GM10266 (cell line): Measurements from ENCODE around the gene IFT122.

Experiments
- DNase-seq: peaks from one replicate; pipeline ENCODE4 v3.0.0; 2012; ENCODE audit errors: extremely low spot score
- TF ChIP-seq, protein P1 (sequence below): IDR thresholded peaks from 2 replicates; pipeline ENCODE4 v1.5.1; 2012; ENCODE audit warnings: mild to moderate bottlenecking, low read depth; ENCODE audit not compliant: control insufficient read depth, insufficient read depth; ENCODE audit errors: missing control alignments

Gene IFT122

DNA sequence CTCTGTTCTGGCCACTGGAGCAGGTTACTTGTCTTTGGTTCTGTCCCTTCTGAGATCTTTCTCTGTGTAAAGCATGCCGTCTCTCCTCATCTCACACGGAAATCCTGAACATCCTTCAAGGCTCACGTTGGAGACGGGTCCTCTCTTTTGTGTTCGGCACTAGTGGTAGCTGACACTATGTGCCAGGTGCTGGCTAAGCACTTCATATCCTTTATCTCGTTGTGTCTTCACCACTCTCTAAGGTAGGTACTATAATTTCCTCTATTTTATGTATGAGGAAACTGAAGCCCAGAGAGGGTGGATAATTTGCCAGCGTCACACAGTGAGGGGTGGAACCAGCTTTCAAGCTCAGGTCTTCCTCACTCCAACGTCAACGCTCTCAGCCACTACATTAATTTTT is 1.2 kb downstream of the IFT122 start:
- no peak for DNase-seq
- TF ChIP-seq, protein P1, sequence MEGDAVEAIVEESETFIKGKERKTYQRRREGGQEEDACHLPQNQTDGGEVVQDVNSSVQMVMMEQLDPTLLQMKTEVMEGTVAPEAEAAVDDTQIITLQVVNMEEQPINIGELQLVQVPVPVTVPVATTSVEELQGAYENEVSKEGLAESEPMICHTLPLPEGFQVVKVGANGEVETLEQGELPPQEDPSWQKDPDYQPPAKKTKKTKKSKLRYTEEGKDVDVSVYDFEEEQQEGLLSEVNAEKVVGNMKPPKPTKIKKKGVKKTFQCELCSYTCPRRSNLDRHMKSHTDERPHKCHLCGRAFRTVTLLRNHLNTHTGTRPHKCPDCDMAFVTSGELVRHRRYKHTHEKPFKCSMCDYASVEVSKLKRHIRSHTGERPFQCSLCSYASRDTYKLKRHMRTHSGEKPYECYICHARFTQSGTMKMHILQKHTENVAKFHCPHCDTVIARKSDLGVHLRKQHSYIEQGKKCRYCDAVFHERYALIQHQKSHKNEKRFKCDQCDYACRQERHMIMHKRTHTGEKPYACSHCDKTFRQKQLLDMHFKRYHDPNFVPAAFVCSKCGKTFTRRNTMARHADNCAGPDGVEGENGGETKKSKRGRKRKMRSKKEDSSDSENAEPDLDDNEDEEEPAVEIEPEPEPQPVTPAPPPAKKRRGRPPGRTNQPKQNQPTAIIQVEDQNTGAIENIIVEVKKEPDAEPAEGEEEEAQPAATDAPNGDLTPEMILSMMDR = no peak

DNA sequence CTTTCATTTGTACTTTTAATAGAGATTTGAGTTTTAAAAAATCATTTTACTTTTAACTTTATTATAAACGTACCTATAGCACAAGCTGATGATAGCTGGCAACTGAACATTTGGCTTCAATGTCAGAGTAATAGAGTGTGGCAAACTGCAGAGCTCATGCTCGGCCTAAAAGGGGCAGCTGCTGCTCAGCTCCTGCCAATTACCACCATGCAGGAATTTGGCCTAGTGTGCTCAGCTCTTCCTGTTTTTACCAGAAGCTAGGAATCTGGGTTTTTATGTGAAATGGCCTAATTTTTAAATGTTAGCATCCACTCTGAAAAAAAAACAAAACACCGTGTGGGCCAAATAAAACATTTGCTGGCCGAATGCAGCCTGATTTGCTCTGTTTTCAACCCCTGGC is 1.8 kb downstream of the IFT122 start:
- TF ChIP-seq, protein P1 = no peak
- DNase-seq = no peak

DNA sequence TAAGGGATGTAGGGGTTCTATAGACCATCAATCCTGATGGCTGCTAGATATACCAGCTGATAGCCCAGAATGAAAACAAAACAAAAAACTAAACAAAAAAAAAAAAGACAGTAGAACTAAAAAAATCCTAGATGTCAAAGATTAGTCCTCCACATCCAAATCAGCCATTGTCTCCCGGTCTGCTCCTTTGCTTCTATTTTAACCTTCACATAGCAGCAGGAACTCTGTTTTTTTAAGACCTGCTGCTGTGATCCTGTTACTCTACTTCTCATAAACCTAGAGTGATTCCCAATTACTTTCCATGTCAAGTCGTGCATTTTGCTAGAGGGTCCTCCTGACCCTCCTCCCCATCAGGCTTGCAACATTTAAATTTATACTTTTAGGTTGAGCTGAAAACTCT is 2.5 kb downstream of the IFT122 start:
- no peak for DNase-seq
- TF ChIP-seq, protein P1 = no peak

DNA sequence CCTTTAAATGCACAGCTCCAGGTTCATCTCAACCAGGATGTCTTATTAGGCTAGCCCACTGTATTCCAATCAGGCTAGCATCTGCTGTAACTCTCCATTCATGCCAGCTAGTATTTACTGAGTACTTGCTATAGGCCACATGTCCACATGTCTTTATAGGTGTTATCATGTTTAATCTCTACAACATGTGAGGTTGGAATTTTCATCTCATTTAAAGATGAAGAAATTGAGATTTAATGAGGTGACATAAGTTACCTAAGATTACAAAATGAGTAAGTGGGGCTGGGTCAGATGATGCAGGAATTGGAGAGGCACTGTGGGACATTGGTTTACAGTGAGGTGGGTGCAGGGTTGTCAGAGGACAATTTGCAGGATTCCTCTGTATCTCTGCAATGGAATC is 2.9 kb downstream of the IFT122 start:
- TF ChIP-seq, protein P1 = no peak
- no peak for DNase-seq

DNA sequence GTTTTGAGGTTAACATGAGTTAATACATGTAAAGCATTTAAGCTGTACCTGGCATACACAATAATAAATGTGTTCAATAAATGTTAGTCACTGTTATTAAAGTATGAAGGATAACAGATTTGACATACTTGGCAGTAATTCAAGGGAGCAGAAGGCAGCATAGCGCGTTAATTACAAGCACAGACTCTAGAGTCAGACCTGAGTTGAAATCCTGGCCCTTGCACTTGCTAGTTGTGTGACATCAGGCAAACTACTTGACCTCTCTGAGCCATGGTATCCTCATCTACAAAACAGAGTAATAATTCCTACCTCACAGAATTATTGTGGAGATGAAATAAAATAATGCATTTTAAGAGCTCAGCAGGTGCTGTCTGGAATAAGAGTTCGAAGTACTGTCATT is 5.4 kb downstream of the IFT122 start:
- TF ChIP-seq, protein P1 = no peak
- no peak for DNase-seq

DNA sequence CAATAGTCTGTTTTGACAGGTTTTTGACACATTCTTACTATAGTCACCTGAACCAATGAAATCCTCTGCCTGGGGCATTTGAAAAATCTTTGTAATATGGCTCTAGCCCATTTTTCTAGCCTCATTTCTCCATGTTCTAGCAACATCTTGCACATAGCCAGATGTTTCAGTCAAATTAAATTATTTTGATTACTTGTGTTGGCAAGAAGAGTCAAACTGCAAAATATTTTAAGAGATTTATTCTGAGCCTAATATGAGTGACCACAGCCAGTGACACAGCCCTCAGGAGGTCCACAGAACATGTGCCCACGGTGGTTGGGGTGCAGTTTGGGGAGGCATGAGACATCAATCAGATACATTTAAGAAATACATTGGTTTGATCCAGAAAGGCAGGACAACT is 6.9 kb downstream of the IFT122 start:
- no peak for DNase-seq
- TF ChIP-seq, protein P1 = no peak

DNA sequence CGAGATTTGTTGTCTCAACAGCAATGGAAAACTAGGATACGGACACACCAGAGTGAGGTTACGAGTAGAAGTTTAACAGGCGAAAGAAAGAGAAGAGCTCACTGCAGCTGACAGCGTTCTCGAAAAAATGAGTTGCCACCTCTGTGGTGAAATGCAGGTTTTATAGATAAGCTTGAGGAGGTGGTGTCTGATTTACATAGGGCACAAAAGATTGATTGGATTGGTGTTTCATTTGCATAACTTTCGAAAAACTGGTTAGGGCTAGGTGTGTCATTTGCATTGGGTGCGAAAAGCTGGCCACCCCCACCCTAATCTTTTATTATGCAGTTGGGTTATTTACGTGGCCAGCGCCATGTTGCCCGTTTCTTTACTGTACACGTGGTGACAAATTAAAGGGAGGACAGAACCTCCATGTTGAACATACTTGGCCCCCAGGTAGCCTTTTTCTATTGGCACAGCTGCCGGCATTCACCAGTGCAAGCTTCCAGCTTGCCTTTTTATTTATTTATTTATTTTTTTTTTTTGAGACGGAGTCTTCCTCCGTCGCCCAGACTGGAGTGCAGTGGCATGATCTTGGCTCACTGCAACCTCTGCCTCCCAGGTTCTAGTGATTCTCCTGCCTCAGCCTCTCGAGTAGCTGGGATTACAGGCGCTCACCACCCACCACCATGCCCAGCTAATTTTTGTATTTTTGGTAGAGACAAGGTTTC is 8.3 kb downstream of the IFT122 start:
- no peak for DNase-seq
- TF ChIP-seq, protein P1 = no peak
